Panc1 (cell line): ENCODE results near the gene A2M.

Experiments used
- POLR2AphosphoS5 ChIP-seq: IDR thresholded peaks from 2 replicates; pipeline ENCODE4 v1.6.1; 2012; ENCODE audit warnings: mild to moderate bottlenecking, low read depth, low read length, moderate library complexity
- SIN3A ChIP-seq: IDR thresholded peaks from 2 replicates; pipeline ENCODE4 v1.6.1; 2012; ENCODE audit warnings: low read depth, mild to moderate bottlenecking, low read length, moderate library complexity, borderline replicate concordance; ENCODE audit not compliant: insufficient read depth
- TF ChIP-seq, protein P1 (sequence below): fragments of 450-650 bp; IDR thresholded peaks from 2 replicates; pipeline ENCODE4 v1.5.1; 2017; ENCODE audit warnings: mild to moderate bottlenecking

- TF ChIP-seq, protein P1, sequence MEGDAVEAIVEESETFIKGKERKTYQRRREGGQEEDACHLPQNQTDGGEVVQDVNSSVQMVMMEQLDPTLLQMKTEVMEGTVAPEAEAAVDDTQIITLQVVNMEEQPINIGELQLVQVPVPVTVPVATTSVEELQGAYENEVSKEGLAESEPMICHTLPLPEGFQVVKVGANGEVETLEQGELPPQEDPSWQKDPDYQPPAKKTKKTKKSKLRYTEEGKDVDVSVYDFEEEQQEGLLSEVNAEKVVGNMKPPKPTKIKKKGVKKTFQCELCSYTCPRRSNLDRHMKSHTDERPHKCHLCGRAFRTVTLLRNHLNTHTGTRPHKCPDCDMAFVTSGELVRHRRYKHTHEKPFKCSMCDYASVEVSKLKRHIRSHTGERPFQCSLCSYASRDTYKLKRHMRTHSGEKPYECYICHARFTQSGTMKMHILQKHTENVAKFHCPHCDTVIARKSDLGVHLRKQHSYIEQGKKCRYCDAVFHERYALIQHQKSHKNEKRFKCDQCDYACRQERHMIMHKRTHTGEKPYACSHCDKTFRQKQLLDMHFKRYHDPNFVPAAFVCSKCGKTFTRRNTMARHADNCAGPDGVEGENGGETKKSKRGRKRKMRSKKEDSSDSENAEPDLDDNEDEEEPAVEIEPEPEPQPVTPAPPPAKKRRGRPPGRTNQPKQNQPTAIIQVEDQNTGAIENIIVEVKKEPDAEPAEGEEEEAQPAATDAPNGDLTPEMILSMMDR: no peak
- TF ChIP-seq SIN3A: no peak
- TF ChIP-seq POLR2AphosphoS5: no peak
These were observed 16.4 kb upstream of the A2M start for GRCh38 chr12:9132008-9132535.
